Measurements from ENCODE around the gene VN1R5.

Gene VN1R5

GRCh38 chr1:247300491-247301175 is 44.8 kb downstream of the VN1R5 start:
- DNase-seq (ENCODE audit: low spot score), result no peak

GRCh38 chr1:247301176-247301540 is 45.3 kb downstream of the VN1R5 start:
- DNase-seq (ENCODE audit: low spot score), result no peak

GRCh38 chr1:247303216-247303615 is 47.3 kb downstream of the VN1R5 start:
- DNase-seq (ENCODE audit: low spot score), result no peak

- DNase-seq (ENCODE audit: low spot score), result no peak
These were observed 48.2 kb downstream of the VN1R5 start for GRCh38 chr1:247304031-247304430.

Measured in RKO (cell line).